WTC11 (cell line): ENCODE data around the gene RENBP. TPM values are rescaled to one million over a fixed set of nuclear protein-coding genes. Genes with fewer than 3 reads are reported as not detected.

Source experiments
- ATAC-seq: fragments of 200-7000 bp; cut with Tn5 transposase; 2 replicates; pipeline ENCODE4 v1.10.0; 2021; ENCODE audit warnings: mild to moderate bottlenecking, moderate library complexity
- CTCF ChIA-PET: fragments of 300-600 bp; sonication (Branson Sonifier 250); formaldehyde crosslinking; loops from one replicate; lab custom pipeline; 2021; ENCODE audit warnings: antibody characterized with exemption; lab: Charles Lee
- POLR2A ChIA-PET: fragments of 350-600 bp; sonication (Branson Sonifier 250); formaldehyde crosslinking; loops from one replicate; lab custom pipeline; 2021; ENCODE audit warnings: antibody characterized with exemption; lab: Charles Lee
- DNase-seq: peaks from one replicate; pipeline ENCODE4 v3.0.0; 2021; ENCODE audit warnings: low spot score
- H3K27ac Mint-ChIP-seq: 2 replicates; pipeline ENCODE4 v1.8.0; 2021; ENCODE audit warnings: mixed read lengths
- H3K27me3 Mint-ChIP-seq: 2 replicates; pipeline ENCODE4 v1.8.0; 2021; ENCODE audit warnings: low read depth, mild to moderate bottlenecking, moderate library complexity, mixed read lengths
- H3K36me3 Mint-ChIP-seq: 2 replicates; pipeline ENCODE4 v1.8.0; 2021; ENCODE audit warnings: mixed read lengths
- H3K4me1 Mint-ChIP-seq: 2 replicates; pipeline ENCODE4 v1.8.0; 2022; ENCODE audit warnings: mixed read lengths
- H3K4me3 Mint-ChIP-seq: 2 replicates; pipeline ENCODE4 v1.8.0; 2021; ENCODE audit warnings: mild to moderate bottlenecking, moderate library complexity, mixed read lengths
- H3K9me3 Mint-ChIP-seq: 2 replicates; pipeline ENCODE4 v1.8.0; 2021; ENCODE audit warnings: mixed read lengths
- CREM ChIP-seq: sonication (generic); formaldehyde crosslinking; IDR thresholded peaks from 2 replicates; pipeline ENCODE4 v1.8.1; 2022; ENCODE audit warnings: mild to moderate bottlenecking, missing genetic modification reagents, moderate library complexity
- CTCF ChIP-seq: fragments of 200-600 bp; IDR thresholded peaks from 2 replicates; pipeline ENCODE4 v1.8.0; 2022; ENCODE audit warnings: antibody characterized with exemption
- EMX1 ChIP-seq: fragments of 250-450 bp; sonication (Bioruptor Pico); IDR thresholded peaks from 2 replicates; pipeline ENCODE4 v1.8.0; 2021; ENCODE audit warnings: mild to moderate bottlenecking
- ESRRA ChIP-seq: sonication (generic); formaldehyde crosslinking; IDR thresholded peaks from 2 replicates; pipeline ENCODE4 v1.8.1; 2022; ENCODE audit warnings: mild to moderate bottlenecking, missing genetic modification reagents, borderline replicate concordance
- FOXJ3 ChIP-seq: sonication (generic); formaldehyde crosslinking; IDR thresholded peaks from 2 replicates; pipeline ENCODE4 v1.9.0; 2021; ENCODE audit warnings: missing genetic modification reagents, mild to moderate bottlenecking, borderline replicate concordance
- GABPB1 ChIP-seq: sonication (generic); formaldehyde crosslinking; IDR thresholded peaks from 2 replicates; pipeline ENCODE4 v1.8.1; 2023; ENCODE audit warnings: mild to moderate bottlenecking, missing genetic modification reagents
- IRF1 ChIP-seq: sonication (generic); formaldehyde crosslinking; IDR thresholded peaks from 2 replicates; pipeline ENCODE4 v1.8.0; 2023; ENCODE audit warnings: missing genetic modification reagents
- NR2C2 ChIP-seq: sonication (generic); formaldehyde crosslinking; IDR thresholded peaks from 2 replicates; pipeline ENCODE4 v1.8.0; 2022; ENCODE audit warnings: mild to moderate bottlenecking, missing genetic modification reagents
- RELA ChIP-seq: sonication (generic); formaldehyde crosslinking; IDR thresholded peaks from 2 replicates; pipeline ENCODE4 v1.8.1; 2022; ENCODE audit warnings: missing genetic modification reagents, mild to moderate bottlenecking, borderline replicate concordance
- SP1 ChIP-seq: sonication (generic); formaldehyde crosslinking; conservative IDR thresholded peaks from 2 replicates; pipeline ENCODE4 v1.8.1; 2022; ENCODE audit warnings: missing genetic modification reagents
- ZNF121 ChIP-seq: sonication (generic); formaldehyde crosslinking; IDR thresholded peaks from 2 replicates; pipeline ENCODE4 v1.8.0; 2023; ENCODE audit warnings: missing genetic modification reagents
- ZNF263 ChIP-seq: sonication (generic); formaldehyde crosslinking; IDR thresholded peaks from 2 replicates; pipeline ENCODE4 v1.8.1; 2022; ENCODE audit warnings: low read depth, mild to moderate bottlenecking, moderate library complexity, missing genetic modification reagents
- ZNF423 ChIP-seq: fragments of 250-450 bp; sonication (Bioruptor Pico); IDR thresholded peaks from 2 replicates; pipeline ENCODE4 v2.1.2; 2022; ENCODE audit warnings: mild to moderate bottlenecking, moderate library complexity
- ZNF425 ChIP-seq: fragments of 250-450 bp; sonication (Bioruptor Pico); conservative IDR thresholded peaks from 2 replicates; pipeline ENCODE4 v1.9.0; 2021; ENCODE audit warnings: mild to moderate bottlenecking
- ZSCAN18 ChIP-seq: fragments of 250-450 bp; sonication (Bioruptor Pico); IDR thresholded peaks from 2 replicates; pipeline ENCODE4 v2.1.2; 2022; ENCODE audit warnings: mild to moderate bottlenecking, moderate library complexity
- total RNA-seq: library from RNA; stranded (reverse); gene quantifications from 3 replicates; pipeline ENCODE4 v1.2.3, GENCODE V29; 2021
- TF ChIP-seq, protein P1 (sequence below): sonication (generic); formaldehyde crosslinking; IDR thresholded peaks from 2 replicates; pipeline ENCODE4 v1.8.1; 2022; ENCODE audit warnings: mild to moderate bottlenecking, moderate library complexity, missing genetic modification reagents
- TF ChIP-seq, protein P2 (sequence below): sonication (generic); formaldehyde crosslinking; IDR thresholded peaks from 2 replicates; pipeline ENCODE4 v1.8.0; 2022; ENCODE audit warnings: mild to moderate bottlenecking, missing genetic modification reagents
- TF ChIP-seq, protein P3 (sequence below): sonication (generic); formaldehyde crosslinking; IDR thresholded peaks from 2 replicates; pipeline ENCODE4 v1.8.0; 2023; ENCODE audit warnings: missing genetic modification reagents, mild to moderate bottlenecking, borderline replicate concordance
- TF ChIP-seq, protein P4 (sequence below): sonication (generic); formaldehyde crosslinking; IDR thresholded peaks from 2 replicates; pipeline ENCODE4 v1.8.1; 2022; ENCODE audit warnings: mild to moderate bottlenecking, missing genetic modification reagents, moderate library complexity, borderline replicate concordance

Gene RENBP
- total RNA-seq, 1 experiment from 2014 or later: 14.0 TPM

DNA sequence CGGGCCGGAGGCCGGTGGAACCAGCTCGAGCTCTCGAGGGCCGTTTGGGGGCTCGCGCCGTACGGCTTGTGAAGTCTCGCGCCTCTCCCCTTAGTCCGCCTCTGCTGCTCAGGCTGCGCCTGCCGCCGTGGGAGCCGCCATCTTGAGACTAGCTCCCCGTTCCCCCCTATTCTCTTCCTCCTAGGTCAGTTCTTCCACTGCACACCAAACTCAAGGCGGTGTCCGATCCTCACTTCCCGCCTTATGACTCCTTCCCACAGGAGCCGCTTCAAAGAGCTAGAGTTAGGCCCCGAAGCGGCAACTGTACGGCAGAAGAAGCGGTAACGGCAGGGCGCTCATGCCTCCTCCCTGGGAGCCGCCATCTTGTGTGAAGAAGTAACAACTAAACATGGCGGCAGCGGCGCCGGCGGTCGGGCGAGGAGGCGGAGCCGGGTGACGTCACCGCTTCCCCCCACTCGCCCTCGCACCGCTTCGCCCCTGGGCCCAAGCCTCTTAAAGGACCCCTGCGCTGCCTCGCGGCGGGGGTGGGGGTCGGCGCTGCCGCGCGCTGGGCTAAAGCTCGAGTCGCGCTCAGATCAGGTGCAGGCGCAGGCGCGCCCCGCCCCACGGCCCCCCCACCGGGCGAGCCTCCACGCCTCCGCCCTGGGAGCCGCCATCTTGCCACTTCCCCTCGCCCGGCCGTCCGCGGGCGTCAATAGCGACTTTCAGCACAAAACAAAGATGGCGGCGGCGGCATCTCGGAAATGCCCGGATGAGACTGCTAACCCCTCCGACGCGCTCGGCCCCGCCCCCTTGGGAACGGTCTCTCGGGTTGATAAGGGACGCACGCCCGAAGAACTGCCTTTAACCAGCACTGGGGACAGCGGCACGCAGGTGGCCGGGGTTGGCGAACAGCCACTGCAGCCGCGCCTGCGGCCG lies 27.3 kb upstream of the RENBP start, which contains the start of gene HCFC1:
Gene HCFC1 (minus strand): TSS at position 369 of the 918 bp plus-strand sequence. CDS start 978 bp downstream, outside the sequence.
- ATAC-seq: peak; percentile 19
- Mint-ChIP-seq H3K4me3 (peak within 1 kb of the TSS; percentile 100), H3K4me1 (peaks cover 24% of the 10 kb centered on the region), H3K9me3 (no peaks in the 10 kb centered on the region), H3K27me3 (no peaks in the 10 kb centered on the region), H3K27ac (peak within 1 kb of the TSS; percentile 100), H3K36me3 (no peaks in the 10 kb centered on the region; the same call in 1 of the 2 replicates)
- DNase-seq: peak; percentile 85
- TF ChIP-seq, protein P1, sequence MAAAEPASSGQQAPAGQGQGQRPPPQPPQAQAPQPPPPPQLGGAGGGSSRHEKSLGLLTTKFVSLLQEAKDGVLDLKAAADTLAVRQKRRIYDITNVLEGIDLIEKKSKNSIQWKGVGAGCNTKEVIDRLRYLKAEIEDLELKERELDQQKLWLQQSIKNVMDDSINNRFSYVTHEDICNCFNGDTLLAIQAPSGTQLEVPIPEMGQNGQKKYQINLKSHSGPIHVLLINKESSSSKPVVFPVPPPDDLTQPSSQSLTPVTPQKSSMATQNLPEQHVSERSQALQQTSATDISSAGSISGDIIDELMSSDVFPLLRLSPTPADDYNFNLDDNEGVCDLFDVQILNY (CRISPR knock-in tag): peak; percentile 14; the same call in 1 of the 2 replicates
- peak; percentile 70; the same call in 1 of the 2 replicates for TF ChIP-seq CREM
- TF ChIP-seq IRF1 (CRISPR knock-in tag): no peak
- TF ChIP-seq GABPB1 (CRISPR knock-in tag): peak; percentile 31; the same call in 1 of the 2 replicates
- TF ChIP-seq SP1: peak; percentile 40; the same call in 1 of the 2 replicates
- no peak for TF ChIP-seq RELA (CRISPR knock-in tag)
- TF ChIP-seq ZNF423 (CRISPR knock-in tag): 0 out of 2 replicates have a peak, but pooled peaks have one; percentile 44
- TF ChIP-seq, protein P2, sequence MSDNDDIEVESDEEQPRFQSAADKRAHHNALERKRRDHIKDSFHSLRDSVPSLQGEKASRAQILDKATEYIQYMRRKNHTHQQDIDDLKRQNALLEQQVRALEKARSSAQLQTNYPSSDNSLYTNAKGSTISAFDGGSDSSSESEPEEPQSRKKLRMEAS (CRISPR knock-in tag): 0 out of 2 replicates have a peak, but pooled peaks have one; percentile 17
- TF ChIP-seq, protein P3, sequence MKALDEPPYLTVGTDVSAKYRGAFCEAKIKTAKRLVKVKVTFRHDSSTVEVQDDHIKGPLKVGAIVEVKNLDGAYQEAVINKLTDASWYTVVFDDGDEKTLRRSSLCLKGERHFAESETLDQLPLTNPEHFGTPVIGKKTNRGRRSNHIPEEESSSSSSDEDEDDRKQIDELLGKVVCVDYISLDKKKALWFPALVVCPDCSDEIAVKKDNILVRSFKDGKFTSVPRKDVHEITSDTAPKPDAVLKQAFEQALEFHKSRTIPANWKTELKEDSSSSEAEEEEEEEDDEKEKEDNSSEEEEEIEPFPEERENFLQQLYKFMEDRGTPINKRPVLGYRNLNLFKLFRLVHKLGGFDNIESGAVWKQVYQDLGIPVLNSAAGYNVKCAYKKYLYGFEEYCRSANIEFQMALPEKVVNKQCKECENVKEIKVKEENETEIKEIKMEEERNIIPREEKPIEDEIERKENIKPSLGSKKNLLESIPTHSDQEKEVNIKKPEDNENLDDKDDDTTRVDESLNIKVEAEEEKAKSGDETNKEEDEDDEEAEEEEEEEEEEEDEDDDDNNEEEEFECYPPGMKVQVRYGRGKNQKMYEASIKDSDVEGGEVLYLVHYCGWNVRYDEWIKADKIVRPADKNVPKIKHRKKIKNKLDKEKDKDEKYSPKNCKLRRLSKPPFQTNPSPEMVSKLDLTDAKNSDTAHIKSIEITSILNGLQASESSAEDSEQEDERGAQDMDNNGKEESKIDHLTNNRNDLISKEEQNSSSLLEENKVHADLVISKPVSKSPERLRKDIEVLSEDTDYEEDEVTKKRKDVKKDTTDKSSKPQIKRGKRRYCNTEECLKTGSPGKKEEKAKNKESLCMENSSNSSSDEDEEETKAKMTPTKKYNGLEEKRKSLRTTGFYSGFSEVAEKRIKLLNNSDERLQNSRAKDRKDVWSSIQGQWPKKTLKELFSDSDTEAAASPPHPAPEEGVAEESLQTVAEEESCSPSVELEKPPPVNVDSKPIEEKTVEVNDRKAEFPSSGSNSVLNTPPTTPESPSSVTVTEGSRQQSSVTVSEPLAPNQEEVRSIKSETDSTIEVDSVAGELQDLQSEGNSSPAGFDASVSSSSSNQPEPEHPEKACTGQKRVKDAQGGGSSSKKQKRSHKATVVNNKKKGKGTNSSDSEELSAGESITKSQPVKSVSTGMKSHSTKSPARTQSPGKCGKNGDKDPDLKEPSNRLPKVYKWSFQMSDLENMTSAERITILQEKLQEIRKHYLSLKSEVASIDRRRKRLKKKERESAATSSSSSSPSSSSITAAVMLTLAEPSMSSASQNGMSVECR (CRISPR knock-in tag): 0 out of 2 replicates have a peak, but pooled peaks have one; percentile 43
- no peak for TF ChIP-seq NR2C2 (CRISPR knock-in tag)
- ChIA-PET CTCF (no interaction called here), POLR2A (interaction anchor here (0.6 to 1.5 kb wide), 6 partner anchors 10 to 350 kb away, joined by 3 to 4 read pairs (median 3); no protein-coding TSS in a partner anchor)

DNA sequence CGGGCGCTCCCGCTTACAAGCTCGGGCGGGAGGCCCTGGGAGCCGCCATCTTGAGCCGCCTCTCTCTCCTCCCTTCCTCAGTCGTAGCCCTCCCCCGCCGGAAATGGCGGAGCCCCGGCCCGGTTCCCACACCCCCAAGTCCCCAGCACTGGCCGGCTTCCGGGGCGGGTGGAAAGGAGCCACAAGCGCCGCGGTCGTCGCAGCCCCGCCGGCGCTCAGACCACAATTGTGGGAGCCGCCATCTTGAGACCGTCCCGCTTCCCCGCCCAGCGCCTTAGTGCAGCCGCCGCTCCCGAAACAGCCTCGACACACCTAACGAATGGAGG lies 26.6 kb upstream of the RENBP start:
- no peaks in the 10 kb centered on the region; the same call in 1 of the 2 replicates for H3K36me3 Mint-ChIP-seq
- ChIA-PET POLR2A (interaction anchor here (0.9 to 1.3 kb wide), 4 partner anchors 10 to 43 kb away, joined by 3 to 4 read pairs (median 3); no protein-coding TSS in a partner anchor), CTCF (no interaction called here)
- H3K27me3 Mint-ChIP-seq: no peaks in the 10 kb centered on the region
- peak overlapping the region; percentile 100 for H3K4me3 Mint-ChIP-seq
- peak overlapping the region; percentile 100 for H3K27ac Mint-ChIP-seq
- peaks cover 29% of the 10 kb centered on the region for H3K4me1 Mint-ChIP-seq
- no peaks in the 10 kb centered on the region for H3K9me3 Mint-ChIP-seq
- ATAC-seq (peak; percentile 11), DNase-seq (peak; percentile 69)
- TF ChIP-seq ZNF121 (CRISPR knock-in tag): no peak
- TF ChIP-seq ZSCAN18: no peak
- TF ChIP-seq, protein P4, sequence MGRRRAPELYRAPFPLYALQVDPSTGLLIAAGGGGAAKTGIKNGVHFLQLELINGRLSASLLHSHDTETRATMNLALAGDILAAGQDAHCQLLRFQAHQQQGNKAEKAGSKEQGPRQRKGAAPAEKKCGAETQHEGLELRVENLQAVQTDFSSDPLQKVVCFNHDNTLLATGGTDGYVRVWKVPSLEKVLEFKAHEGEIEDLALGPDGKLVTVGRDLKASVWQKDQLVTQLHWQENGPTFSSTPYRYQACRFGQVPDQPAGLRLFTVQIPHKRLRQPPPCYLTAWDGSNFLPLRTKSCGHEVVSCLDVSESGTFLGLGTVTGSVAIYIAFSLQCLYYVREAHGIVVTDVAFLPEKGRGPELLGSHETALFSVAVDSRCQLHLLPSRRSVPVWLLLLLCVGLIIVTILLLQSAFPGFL (CRISPR knock-in tag): no peak
- no peak for TF ChIP-seq FOXJ3
- TF ChIP-seq EMX1 (CRISPR knock-in tag): 0 out of 2 replicates have a peak, but pooled peaks have one; percentile 11
- TF ChIP-seq ESRRA (CRISPR knock-in tag): 0 out of 2 replicates have a peak, but pooled peaks have one; percentile 63
- TF ChIP-seq RELA (CRISPR knock-in tag): no peak
- TF ChIP-seq ZNF425 (CRISPR knock-in tag): no peak
- TF ChIP-seq CTCF: no peak
- TF ChIP-seq ZNF263: no peak
- TF ChIP-seq CREM: no peak
